Lower lobe of right lung (tissue), 2 donors: ENCODE measurements around the gene GPR15LG. TPM values are rescaled to one million over a fixed set of nuclear protein-coding genes. Genes with fewer than 3 reads are reported as not detected.

Experiments used
- ATAC-seq, 2 donors: fragments of 200-7000 bp; cut with Tn5 transposase; one replicate each; pipeline ENCODE4 v1.9.1; 2020 to 2022; ENCODE audit warnings: mild to moderate bottlenecking in 2 of 2, moderate library complexity in 2 of 2
- DNase-seq: peaks from one replicate; pipeline ENCODE4 v3.0.0-alpha.2; 2020
- H3K27ac ChIP-seq: fragments of 200-600 bp; one replicate; pipeline ENCODE4 v1.8.0; 2022
- H3K27me3 ChIP-seq: fragments of 200-600 bp; one replicate; pipeline ENCODE4 v1.8.0; 2022; ENCODE audit warnings: low read depth
- H3K36me3 ChIP-seq: fragments of 200-600 bp; one replicate; pipeline ENCODE4 v1.8.0; 2022; ENCODE audit warnings: mild to moderate bottlenecking
- H3K4me1 ChIP-seq: fragments of 200-600 bp; one replicate; pipeline ENCODE4 v1.8.0; 2022
- H3K4me3 ChIP-seq: fragments of 200-600 bp; one replicate; pipeline ENCODE4 v1.8.0; 2022; ENCODE audit warnings: mild to moderate bottlenecking
- H3K9me3 ChIP-seq: fragments of 200-600 bp; one replicate; pipeline ENCODE4 v1.8.0; 2022
- intact Hi-C: fragments of 100-400 bp; cut with DNase I; formaldehyde crosslinking; loops from one replicate; pipeline ENCODE4 v1.11.0; 2022
- total RNA-seq: library from RNA; stranded (reverse); fragmentation: NEBNext Ultra II Directional; extraction: Animal tissue kit (Norgen Biotek cat#: 25700); gene quantifications from one replicate; pipeline ENCODE4 v1.2.1, GENCODE V29; 2021
- TF ChIP-seq, protein P1 (sequence below): fragments of 200-600 bp; IDR thresholded peaks from one replicate; pipeline ENCODE4 v1.8.0; 2022; ENCODE audit warnings: antibody characterized with exemption, mild to moderate bottlenecking
- donor health status: DM: no; HTN: yes; CAD: no; lungs with severe emphysema.

The GPR15LG gene
- total RNA-seq, 1 donor from 2014 or later: not detected

DNA sequence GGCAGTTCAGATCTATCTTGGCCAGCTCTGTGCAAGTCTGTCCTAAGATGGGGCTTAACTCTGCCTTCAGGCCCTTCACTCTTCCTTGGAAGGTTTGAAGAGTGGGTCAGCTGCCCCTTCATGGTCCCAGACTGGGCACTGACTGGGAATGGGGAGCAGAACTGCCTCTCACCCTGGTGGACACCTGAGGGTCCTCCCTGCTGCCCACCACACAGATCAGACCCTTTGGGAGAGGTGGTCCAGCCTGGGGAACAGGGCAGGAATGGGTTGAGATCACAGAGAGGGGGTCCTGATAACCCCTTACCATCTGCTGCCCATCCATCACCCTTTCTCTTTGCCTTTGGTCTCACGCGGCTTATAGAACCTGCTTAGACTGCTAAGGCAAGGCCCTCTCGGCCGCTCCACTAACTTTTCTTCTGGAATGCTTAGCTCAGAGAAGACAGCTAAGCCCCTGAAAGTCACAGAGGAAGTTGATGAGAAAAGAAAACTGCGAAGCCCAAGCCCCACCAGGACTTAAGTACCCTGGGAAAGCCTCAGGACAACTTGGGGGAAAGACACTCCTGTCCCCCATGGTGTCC, 20.3 kb downstream of the GPR15LG start:
- Histone ChIP-seq H3K9me3 (no peaks in the 10 kb centered on the region), H3K36me3 (no peaks in the 10 kb centered on the region), H3K4me1 (peaks cover 13% of the 10 kb centered on the region), H3K27ac (no peak overlapping the region), H3K4me3 (peak overlapping the region; percentile 50), H3K27me3 (peaks cover 51% of the 10 kb centered on the region)
- DNase-seq: no peak
- TF ChIP-seq, protein P1, sequence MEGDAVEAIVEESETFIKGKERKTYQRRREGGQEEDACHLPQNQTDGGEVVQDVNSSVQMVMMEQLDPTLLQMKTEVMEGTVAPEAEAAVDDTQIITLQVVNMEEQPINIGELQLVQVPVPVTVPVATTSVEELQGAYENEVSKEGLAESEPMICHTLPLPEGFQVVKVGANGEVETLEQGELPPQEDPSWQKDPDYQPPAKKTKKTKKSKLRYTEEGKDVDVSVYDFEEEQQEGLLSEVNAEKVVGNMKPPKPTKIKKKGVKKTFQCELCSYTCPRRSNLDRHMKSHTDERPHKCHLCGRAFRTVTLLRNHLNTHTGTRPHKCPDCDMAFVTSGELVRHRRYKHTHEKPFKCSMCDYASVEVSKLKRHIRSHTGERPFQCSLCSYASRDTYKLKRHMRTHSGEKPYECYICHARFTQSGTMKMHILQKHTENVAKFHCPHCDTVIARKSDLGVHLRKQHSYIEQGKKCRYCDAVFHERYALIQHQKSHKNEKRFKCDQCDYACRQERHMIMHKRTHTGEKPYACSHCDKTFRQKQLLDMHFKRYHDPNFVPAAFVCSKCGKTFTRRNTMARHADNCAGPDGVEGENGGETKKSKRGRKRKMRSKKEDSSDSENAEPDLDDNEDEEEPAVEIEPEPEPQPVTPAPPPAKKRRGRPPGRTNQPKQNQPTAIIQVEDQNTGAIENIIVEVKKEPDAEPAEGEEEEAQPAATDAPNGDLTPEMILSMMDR: no peak
- ATAC-seq: no peak
- intact Hi-C loops: no loop called here

DNA sequence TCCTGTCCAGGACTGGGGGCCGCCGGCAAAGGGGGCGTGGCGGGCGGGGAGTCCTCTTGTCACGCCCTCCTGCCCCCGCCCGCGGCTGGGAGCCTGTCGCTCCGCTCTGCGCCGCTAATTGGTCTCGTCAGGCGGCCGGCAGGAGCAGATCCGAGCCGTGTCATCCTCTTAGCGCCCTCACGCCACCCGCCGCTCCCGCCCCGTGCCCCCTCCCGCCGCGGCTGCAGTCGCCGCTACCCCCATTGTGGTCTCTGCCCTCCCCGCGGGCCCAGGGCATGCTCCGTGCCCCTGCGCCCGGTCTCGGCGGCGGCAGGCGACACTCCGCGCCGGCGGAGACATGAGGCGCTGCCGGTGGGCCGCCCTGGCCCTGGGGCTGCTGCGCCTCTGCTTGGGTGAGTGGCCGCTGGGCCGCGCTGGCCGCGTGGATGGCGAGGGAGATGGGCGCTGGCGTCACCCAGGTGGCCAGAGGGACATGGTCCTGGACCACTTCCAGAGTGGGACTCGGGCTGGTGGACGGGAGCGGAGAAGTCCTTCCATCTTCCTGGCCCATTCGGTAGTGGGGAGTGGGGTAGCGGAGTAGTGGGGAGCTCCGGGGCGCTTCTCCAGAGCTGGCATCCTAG, 20.9 kb downstream of the GPR15LG start, which contains the start of gene CDHR1:
CDHR1 (plus strand) TSS at position 114 of the 620 bp plus-strand sequence; CDS start at position 338, 224 bp downstream.
- Histone ChIP-seq H3K4me3 (peak within 1 kb of the TSS; percentile 50), H3K27me3 (peaks cover 51% of the 10 kb centered on the region), H3K4me1 (peaks cover 13% of the 10 kb centered on the region), H3K9me3 (no peaks in the 10 kb centered on the region), H3K27ac (no peak within 1 kb of the TSS), H3K36me3 (no peaks in the 10 kb centered on the region)
- ATAC-seq: peak; percentile 42 to 46
- TF ChIP-seq, protein P1: no peak
- DNase-seq: no peak
- intact Hi-C loops: no loop called here

DNA sequence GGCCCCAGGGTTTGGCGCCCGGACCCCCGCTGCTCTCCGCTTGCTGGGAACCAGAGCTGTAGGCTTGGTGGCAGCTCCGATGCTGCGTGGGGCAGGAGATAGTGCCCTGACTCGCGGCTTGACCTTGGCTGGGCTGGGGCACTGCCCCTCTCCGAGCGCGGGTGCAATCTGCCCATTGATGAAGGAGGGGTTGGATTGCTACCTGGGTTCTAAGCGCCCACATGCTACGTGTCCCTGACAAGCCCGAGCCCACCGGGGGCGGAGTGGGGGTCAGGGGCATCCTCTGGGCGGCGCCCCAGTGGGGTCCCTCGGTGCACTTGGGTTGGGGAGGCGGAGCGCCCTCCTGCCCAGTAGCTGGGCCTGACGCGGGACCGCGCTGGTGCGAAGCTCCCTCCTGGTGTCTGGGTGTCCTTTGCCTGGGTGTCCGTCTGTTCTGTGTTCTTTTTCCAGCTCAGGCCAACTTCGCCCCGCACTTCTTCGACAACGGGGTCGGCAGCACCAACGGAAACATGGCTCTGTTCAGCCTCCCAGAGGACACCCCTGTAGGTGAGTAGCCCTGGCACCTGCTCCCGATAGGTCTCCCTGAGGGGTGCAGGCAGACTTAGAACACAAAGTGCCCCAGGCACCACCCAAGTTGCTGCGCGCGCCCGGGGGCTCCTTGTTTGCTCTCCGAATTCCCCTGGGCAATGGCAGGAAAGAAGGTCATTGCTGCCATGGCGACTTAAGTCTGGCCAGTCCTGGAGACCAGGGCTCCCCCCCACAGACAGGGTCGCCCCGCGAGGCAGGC, 21.6 kb downstream of the GPR15LG start:
- no peak for ATAC-seq
- intact Hi-C loops: no loop called here
- no peaks in the 10 kb centered on the region for H3K36me3 ChIP-seq
- peaks cover 13% of the 10 kb centered on the region for H3K4me1 ChIP-seq
- TF ChIP-seq, protein P1: no peak
- H3K27ac ChIP-seq: no peak overlapping the region
- no peak for DNase-seq
- H3K4me3 ChIP-seq: peak overlapping the region; percentile 50
- no peaks in the 10 kb centered on the region for H3K9me3 ChIP-seq
- H3K27me3 ChIP-seq: peaks cover 50% of the 10 kb centered on the region

DNA sequence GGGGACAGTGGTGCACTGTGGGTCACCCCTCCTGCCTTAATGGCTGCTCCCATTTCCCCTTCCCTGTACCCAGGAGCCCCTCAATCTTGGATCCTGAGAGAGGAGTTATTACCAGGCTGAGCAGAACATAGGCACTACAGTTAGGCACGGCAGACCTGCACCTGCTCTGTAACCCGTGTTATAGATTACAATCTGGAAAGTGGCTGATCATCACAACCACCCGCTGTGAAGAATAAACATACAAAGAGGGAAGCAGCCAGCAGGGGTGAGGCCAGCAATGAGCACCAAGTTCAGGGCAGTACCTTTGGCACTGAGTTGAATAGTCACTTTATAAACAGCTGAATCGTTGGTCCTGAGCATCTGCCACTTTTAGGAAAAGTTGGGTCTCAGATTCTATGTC, 22.5 kb downstream of the GPR15LG start:
- no peak for DNase-seq

DNA sequence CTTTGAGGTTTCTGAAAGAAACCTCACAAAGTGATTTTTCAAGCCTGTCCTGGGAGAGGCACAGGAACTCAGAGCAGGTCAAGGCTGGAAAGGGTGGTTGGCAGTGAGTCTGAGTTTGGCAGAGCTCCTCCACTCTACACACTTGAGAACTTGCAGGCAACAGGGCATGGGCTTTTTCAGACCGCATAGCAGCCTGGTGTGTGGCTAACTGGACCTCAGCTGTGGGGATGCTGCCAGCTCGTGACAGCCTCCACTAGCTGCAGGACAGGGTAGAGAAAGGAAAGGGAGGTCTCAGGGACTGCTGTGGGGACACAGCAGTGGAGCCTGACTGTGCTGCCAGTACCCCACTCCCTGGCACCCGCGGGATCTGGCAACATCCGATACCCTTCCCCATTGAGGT, 23.3 kb downstream of the GPR15LG start:
- Histone ChIP-seq H3K4me1 (peaks cover 13% of the 10 kb centered on the region), H3K27ac (no peak overlapping the region), H3K27me3 (peaks cover 43% of the 10 kb centered on the region), H3K36me3 (no peaks in the 10 kb centered on the region), H3K9me3 (no peaks in the 10 kb centered on the region), H3K4me3 (no peak overlapping the region)
- TF ChIP-seq, protein P1: no peak
- no peak for DNase-seq
- intact Hi-C loops: no loop called here
- ATAC-seq: no peak

More for the DNA sequence above, 22.5 kb downstream of the GPR15LG start:
- Histone ChIP-seq H3K36me3 (no peaks in the 10 kb centered on the region), H3K9me3 (no peaks in the 10 kb centered on the region), H3K27me3 (peaks cover 43% of the 10 kb centered on the region), H3K4me1 (peaks cover 13% of the 10 kb centered on the region), H3K4me3 (no peak overlapping the region), H3K27ac (no peak overlapping the region)
- no peak for ATAC-seq
- intact Hi-C loops: no loop called here
- TF ChIP-seq, protein P1: no peak
